Ovary (tissue), 9 donors: ENCODE results near the gene MBD4. TPM values are rescaled to one million over a fixed set of nuclear protein-coding genes. Genes with fewer than 3 reads are reported as not detected.

Source experiments
- DNase-seq, 5 donors: peaks; one replicate each; pipeline ENCODE4 v3.0.0-alpha.2; 2019 to 2020
- H3K27ac ChIP-seq, 2 donors: fragments of 200-600 bp; one replicate each; pipeline versions ENCODE4 v1.5.1 to v1.8.0; 2019 to 2022
- H3K27me3 ChIP-seq: fragments of 200-600 bp; one replicate; pipeline ENCODE4 v1.8.0; 2022
- H3K36me3 ChIP-seq: fragments of 200-600 bp; sonication (generic); one replicate; pipeline ENCODE4 v1.5.1; 2019
- H3K4me1 ChIP-seq: one replicate; pipeline ENCODE4 v1.8.1; 2013; ENCODE audit warnings: mild to moderate bottlenecking, moderate library complexity; ENCODE audit not compliant: insufficient read depth
- H3K4me3 ChIP-seq: fragments of 200-600 bp; sonication (generic); one replicate; pipeline ENCODE4 v1.5.1; 2017
- H3K9me3 ChIP-seq, 2 donors: fragments of 200-600 bp in 1 of 2; sonication (generic) in 1 of 2; one replicate each; pipeline versions ENCODE4 v1.5.1 to v1.8.1; 2013 to 2019; ENCODE audit warnings: mild to moderate bottlenecking in 1 of 2, moderate library complexity in 1 of 2
- EP300 ChIP-seq: sonication (generic); formaldehyde crosslinking; IDR thresholded peaks from one replicate; pipeline ENCODE4 v1.6.1; 2017; ENCODE audit warnings: antibody characterized with exemption
- POLR2A ChIP-seq: fragments of 450-650 bp; IDR thresholded peaks from one replicate; pipeline ENCODE4 v1.6.1; 2017; ENCODE audit warnings: antibody characterized with exemption, mild to moderate bottlenecking, moderate library complexity
- WGBS, 3 donors: extraction: QIAGEN DNeasy Blood & Tissue Kit in 1 of 3; methylation state at CpG; one replicate each; pipeline versions ENCODE4 v1.1.5 to v1.1.7; 2013 to 2017; 5-methylcytosine and 5-hydroxymethylcytosine counted together
- intact Hi-C, 4 donors: fragments of 100-400 bp; cut with DNase I; formaldehyde crosslinking; loops; one replicate each; pipeline versions ENCODE4 v1.11.0 to v1.15.1; 2022 to 2023
- polyA plus RNA-seq, 2 donors: library from polyadenylated mRNA; stranded (reverse); fragments of 200-250 nt in 1 of 2; fragments of 350-450 nt in 1 of 2; fragmentation: Illumina TruSeq in 1 of 2; extraction: RNeasy Lipid Tissue Mini Kit (QIAGEN cat#74804) in 1 of 2; gene quantifications; one replicate each; pipeline ENCODE4 v1.2.3, GENCODE V29; 2013 to 2014
- total RNA-seq, 7 donors: library from RNA; depleted of rRNA in 2 of 7; stranded (reverse); fragments of >200 nt in 2 of 7; fragmentation: NEBNext Ultra II Directional in 3 of 7; extraction: Animal tissue kit (Norgen Biotek cat#: 25700) in 3 of 7; gene quantifications; one replicate each; pipeline versions ENCODE4 v1.1.0 to v1.2.4, GENCODE V29; 2016 to 2023
- TF ChIP-seq, protein P1 (sequence below), 3 donors: fragments of 450-650 bp in 2 of 3; fragments of 200-600 bp in 1 of 3; IDR thresholded peaks; one replicate each; pipeline versions ENCODE4 v1.5.1 to v1.8.0; 2016 to 2022; ENCODE audit warnings: antibody characterized with exemption in 3 of 3, mild to moderate bottlenecking in 1 of 3
- donor health status: DM: no; HTN: no; CAD: no; lungs with moderate emphysema.
- donor health status: DM: no; HTN: no; CAD: no.
- donor health status: Bipolar disorder and iron deficiency.
- donor health status: DM: yes; HTN: yes; CAD: no.
- donor health status: DM: no; HTN: no; CAD: no.
- donor health status: DM: yes; HTN: yes; CAD: no.

MBD4 gene
- total and polyA plus RNA-seq, 9 donors: 19.5 to 60.0 (median 29.2) TPM

DNA sequence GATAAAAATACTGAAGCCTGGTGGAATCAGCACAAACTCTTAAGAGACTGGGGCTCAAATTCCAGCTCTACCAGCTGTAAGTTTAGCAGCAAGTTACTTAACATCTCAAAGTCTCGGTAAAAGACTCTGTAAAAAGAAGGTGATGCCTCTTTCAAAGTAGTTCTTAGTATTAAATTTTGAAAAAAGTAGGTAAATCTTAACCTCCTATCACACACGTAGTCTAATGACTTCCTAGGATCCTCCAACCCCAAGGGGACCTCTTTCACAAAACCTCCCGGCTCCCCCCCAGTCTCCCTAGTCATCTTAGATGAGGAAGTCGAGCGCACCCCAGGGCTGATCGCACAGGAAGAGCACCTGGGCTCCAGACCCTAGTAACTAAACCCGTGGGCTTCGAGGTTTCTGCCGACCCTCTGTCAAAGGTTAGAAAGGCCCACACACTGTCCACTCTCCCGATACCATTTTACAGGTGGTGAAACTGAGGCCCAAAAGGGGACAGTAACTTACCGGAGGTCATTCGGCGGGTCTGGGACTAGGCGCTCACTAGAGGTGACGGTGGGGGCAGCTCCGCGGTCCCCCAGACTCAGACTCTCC is 427 bp downstream of the MBD4 start:
- WGBS, 3 donors: 0% methylated on average over 17 of the region's 17 CpGs
- peak overlapping the region; percentile 96 for H3K4me3 ChIP-seq
- H3K9me3 ChIP-seq: no peaks in the 10 kb centered on the region
- peak overlapping the region; percentile 50 to 88 for H3K27ac ChIP-seq
- peak in 2 of 5 donors; percentile 53 to 55 for DNase-seq
- peaks cover 9% of the 10 kb centered on the region for H3K4me1 ChIP-seq
- no peak for TF ChIP-seq EP300
- peak; percentile 59 for TF ChIP-seq POLR2A
- no peaks in the 10 kb centered on the region for H3K36me3 ChIP-seq
- no peaks in the 10 kb centered on the region for H3K27me3 ChIP-seq
- intact Hi-C loops: loop anchor here in 1 of 4 donors (10.0 kb wide), 1 partner anchor 125 kb away; a partner anchor contains a TSS

DNA sequence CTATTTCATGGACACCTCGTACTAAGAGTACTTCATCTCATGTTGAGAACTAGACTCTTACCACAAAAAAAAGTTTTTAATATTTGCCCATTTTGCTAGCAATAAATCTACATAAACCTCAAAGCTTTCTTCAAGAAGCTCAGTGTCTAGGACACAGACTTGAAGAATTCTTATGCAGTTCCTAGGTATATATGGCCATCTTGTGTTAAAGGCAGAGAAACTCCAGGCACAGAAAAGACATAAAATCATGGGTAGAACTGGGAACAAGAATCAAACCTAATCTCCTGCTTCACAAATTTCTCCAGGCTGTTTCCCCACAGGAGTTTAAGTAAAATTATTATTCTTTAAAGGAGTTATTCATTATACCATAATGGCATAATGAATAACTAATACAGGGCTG is 4.4 kb downstream of the MBD4 start:
- no peaks in the 10 kb centered on the region for H3K36me3 ChIP-seq
- H3K27ac ChIP-seq: no peak overlapping the region
- 81 to 94% (median 86%) methylated on average over 1 of the region's 1 CpG for WGBS, 3 donors
- no peaks in the 10 kb centered on the region for H3K27me3 ChIP-seq
- TF ChIP-seq, protein P1, sequence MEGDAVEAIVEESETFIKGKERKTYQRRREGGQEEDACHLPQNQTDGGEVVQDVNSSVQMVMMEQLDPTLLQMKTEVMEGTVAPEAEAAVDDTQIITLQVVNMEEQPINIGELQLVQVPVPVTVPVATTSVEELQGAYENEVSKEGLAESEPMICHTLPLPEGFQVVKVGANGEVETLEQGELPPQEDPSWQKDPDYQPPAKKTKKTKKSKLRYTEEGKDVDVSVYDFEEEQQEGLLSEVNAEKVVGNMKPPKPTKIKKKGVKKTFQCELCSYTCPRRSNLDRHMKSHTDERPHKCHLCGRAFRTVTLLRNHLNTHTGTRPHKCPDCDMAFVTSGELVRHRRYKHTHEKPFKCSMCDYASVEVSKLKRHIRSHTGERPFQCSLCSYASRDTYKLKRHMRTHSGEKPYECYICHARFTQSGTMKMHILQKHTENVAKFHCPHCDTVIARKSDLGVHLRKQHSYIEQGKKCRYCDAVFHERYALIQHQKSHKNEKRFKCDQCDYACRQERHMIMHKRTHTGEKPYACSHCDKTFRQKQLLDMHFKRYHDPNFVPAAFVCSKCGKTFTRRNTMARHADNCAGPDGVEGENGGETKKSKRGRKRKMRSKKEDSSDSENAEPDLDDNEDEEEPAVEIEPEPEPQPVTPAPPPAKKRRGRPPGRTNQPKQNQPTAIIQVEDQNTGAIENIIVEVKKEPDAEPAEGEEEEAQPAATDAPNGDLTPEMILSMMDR (IDR thresholded peaks at IDR 0.05): no peak
- TF ChIP-seq POLR2A (no peak), EP300 (no peak)
- no peak for DNase-seq
- intact Hi-C loops: loop anchor here in 1 of 4 donors (10.0 kb wide), 1 partner anchor 121 kb away; a partner anchor contains a TSS
- no peaks in the 10 kb centered on the region for H3K9me3 ChIP-seq
- no peak overlapping the region for H3K4me3 ChIP-seq
- no peaks in the 10 kb centered on the region for H3K4me1 ChIP-seq

DNA sequence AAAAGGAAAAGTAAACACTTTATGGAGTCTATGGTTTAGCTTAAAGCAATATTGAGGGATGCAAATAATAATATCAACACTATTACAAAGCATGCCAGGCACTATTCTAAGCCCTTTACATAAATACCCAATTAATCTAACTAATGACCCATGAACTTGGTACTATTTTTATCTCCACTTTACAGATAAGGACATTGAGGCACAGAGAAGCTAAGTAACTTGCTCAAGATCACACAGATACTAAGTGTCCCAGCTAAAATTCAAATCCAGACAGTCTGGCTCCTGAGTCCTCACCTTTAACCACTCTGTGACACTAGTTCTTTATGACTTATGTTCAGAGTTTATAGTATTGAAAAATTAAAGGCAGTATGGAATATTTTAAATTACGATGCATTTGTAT is 5.6 kb downstream of the MBD4 start:
- no peaks in the 10 kb centered on the region for H3K36me3 ChIP-seq
- no peak overlapping the region for H3K4me3 ChIP-seq
- H3K27ac ChIP-seq: no peak overlapping the region
- no peak for DNase-seq
- WGBS, 3 donors: 95 to 99% (median 97%) methylated on average over 1 of the region's 1 CpG
- no peaks in the 10 kb centered on the region for H3K4me1 ChIP-seq
- H3K9me3 ChIP-seq: no peaks in the 10 kb centered on the region
- intact Hi-C loops: loop anchor here in 1 of 4 donors (10.0 kb wide), 1 partner anchor 119 kb away; a partner anchor contains a TSS
- H3K27me3 ChIP-seq: no peaks in the 10 kb centered on the region
- TF ChIP-seq EP300: no peak
- TF ChIP-seq, protein P1 (IDR thresholded peaks at IDR 0.05): no peak
- TF ChIP-seq POLR2A: no peak

DNA sequence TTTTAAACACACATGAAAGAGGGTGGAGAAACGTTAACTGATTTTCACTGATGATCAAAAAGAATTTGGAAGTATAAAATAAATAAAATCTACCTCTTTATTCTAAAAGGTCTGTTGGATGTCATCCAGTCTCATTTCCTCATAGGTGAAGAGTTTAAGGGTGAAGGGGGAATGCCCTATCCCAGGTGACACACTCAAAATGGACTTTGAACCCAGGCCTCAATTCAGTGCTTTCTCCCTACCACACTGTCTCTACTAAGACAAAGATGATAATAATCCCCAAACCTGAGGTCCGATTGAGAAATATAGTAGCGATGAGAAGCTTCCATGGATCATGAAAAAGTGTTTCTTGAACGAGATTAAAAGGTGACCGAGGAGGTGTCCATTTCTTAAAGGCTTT is 6.2 kb downstream of the MBD4 start:
- Histone ChIP-seq H3K36me3 (no peaks in the 10 kb centered on the region), H3K27me3 (no peaks in the 10 kb centered on the region)

More for the DNA sequence above, 6.2 kb downstream of the MBD4 start:
- Histone ChIP-seq H3K27ac (no peak overlapping the region), H3K4me1 (no peaks in the 10 kb centered on the region), H3K9me3 (no peaks in the 10 kb centered on the region), H3K4me3 (no peak overlapping the region)
- intact Hi-C loops: loop anchor here in 1 of 4 donors (10.0 kb wide), 1 partner anchor 119 kb away; a partner anchor contains a TSS
- no peak for DNase-seq
- TF ChIP-seq POLR2A (no peak), EP300 (no peak)
- TF ChIP-seq, protein P1 (IDR thresholded peaks at IDR 0.05): no peak
- WGBS, 3 donors: 86 to 90% (median 88%) methylated on average over 5 of the region's 5 CpGs
